ENCODE measurements around the gene SOST.

DNA sequence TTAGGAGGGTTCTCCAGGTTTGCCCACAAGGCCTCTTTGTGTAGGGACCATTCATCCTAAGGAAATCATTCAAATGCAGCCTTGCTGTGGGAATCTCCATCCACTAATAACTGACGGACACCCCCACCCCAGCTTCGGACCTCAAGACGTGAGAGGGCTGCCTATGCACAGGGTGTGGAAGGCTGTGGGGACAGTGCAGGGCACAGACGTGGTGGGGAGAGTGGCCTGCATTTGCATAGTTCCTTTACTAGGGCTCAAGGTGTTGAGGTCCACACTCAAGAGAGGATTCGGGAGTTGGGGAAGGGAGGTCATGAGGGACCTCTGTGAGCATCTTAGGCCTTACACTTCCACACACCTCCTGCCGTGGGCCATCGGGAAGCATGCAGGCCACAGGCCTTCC, 10.4 kb upstream of the SOST start:
- TF ChIP-seq CTCF (IDR thresholded peaks at IDR 0.05) (no peak), EZH2 (IDR thresholded peaks at IDR 0.05; ENCODE audit: borderline replicate concordance, insufficient read depth, low read depth, low read length, poor library complexity, severe bottlenecking) (no peak)

All from B cell (primary cell).